ENCODE measurements around the gene PTH2.

The PTH2 gene

DNA sequence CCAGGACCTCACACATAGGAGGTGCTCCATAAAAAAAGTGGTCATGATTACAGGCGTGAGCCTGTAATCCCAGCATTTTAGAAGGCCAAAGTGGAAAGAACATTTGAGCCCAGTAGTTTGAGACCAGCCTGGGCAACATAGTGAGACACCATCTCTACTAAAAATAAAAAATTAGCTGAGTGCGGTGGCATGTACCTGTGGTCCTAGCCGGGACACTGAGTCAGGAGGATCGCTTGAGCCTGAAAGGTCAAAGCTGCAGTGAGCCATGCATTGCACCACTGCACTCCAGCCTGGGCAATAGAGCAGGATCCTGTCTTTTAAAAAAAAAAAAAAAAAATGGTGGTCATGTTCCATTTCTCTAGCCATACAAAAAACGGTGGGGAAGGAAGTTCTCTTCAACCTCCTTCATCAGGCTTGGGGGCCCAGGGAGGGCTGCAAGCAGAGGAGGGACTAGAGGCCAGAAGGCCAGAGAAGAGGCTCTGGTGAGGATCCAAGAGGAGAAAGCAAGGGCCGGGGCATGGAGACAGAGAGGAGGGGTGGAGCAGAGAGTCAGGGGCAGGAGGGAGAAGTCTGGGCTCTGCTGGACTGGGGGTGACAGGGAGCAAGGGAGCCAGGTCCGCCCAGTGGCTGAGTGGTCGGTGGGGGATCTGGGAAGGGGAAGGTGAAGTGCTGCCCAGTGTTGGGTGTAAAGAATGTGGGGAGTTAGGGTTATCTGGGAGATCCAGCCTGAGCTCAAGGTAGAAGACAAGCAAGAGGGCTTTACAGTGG, 26.3 kb downstream of the PTH2 start:
- peaks cover 3% of the 10 kb centered on the region for H3K4me1 ChIP-seq (ENCODE audit: control insufficient read depth, insufficient read depth, low read length)
- H3K27me3 ChIP-seq (ENCODE audit: control insufficient read depth, insufficient read depth, low read length), result no peaks in the 10 kb centered on the region
- H3K9me3 ChIP-seq (ENCODE audit: control insufficient read depth, insufficient read depth, low read length), result no peaks in the 10 kb centered on the region
- no peak overlapping the region for H3K4me3 ChIP-seq (ENCODE audit: low read length)
- no peaks in the 10 kb centered on the region for H3K36me3 ChIP-seq (ENCODE audit: control insufficient read depth, insufficient read depth, low read length)
- no peak for DNase-seq (ENCODE audit: low read depth, low spot score)
- H3K27ac ChIP-seq (ENCODE audit: low read length), result no peak overlapping the region
- no CpG with 5 or more reads among the region's 8 CpGs for WGBS (ENCODE audit: insufficient coverage, insufficient read length)

DNA sequence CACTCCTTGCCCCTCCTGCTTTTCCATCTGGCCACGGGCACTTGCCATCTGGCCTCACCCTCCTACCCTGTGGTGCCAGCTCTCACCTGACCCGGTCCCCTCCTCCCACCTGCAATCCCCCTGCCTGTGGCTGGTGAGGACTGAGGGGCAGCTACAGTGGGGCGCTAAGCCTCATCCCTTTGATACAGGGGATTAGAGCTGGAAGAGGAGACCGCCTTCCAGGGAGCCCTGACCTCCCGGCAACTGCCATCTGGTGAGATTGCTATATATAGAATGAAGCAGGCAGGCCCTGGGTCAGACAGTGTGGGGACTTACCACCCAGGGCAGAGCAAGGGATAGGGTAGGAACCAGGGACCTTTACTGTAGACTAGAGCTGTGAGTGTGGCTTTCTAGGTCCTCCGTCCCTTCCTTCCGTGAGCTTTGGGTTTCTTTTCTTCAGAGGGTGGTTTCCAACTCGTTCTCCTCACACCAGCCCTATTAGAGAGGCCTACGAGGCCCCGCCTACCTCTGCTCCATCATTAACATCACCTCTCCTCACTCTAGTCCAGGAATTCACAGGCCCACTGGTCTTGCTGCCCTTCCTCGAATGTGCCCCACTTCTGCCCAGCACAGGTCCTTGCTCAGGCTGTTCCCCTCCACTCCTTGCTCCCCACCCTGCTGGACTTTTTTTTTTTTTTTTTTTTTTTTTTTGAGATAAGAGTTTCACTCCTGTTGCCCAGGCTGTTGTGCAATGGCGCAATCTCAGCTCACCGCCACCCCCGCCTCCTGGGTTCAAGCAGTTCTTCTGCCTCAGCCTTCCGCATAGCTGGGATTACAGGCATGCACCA, 27.4 kb downstream of the PTH2 start:
- no peak for DNase-seq (ENCODE audit: low read depth, low spot score)
- Histone ChIP-seq H3K4me3 (ENCODE audit: low read length) (no peak overlapping the region), H3K27ac (ENCODE audit: low read length) (no peak overlapping the region), H3K9me3 (ENCODE audit: control insufficient read depth, insufficient read depth, low read length) (no peaks in the 10 kb centered on the region), H3K27me3 (ENCODE audit: control insufficient read depth, insufficient read depth, low read length) (no peaks in the 10 kb centered on the region), H3K4me1 (ENCODE audit: control insufficient read depth, insufficient read depth, low read length) (peaks cover 3% of the 10 kb centered on the region), H3K36me3 (ENCODE audit: control insufficient read depth, insufficient read depth, low read length) (no peaks in the 10 kb centered on the region)
- no CpG with 5 or more reads among the region's 15 CpGs for WGBS (ENCODE audit: insufficient coverage, insufficient read length)

DNA sequence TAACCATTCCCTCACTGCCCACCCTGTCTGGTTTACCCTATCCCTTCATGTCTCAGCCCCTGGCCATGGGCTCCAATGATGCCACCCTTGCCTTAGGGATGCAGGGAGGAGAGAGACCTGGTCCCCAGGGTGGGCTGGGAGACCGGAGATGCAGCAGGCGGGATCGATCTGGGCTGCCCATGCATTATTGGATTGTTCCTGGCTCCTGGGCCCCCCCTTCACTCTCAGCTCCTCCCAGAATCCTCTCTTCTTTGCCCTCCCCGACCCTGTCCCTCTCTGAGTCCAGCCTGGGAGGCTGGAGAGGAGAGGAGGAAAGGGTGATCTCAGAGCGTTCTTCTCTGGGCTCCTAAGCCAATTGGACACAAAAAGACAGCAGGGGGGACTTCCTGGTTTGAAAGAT, 29.4 kb downstream of the PTH2 start:
- peaks cover 3% of the 10 kb centered on the region for H3K4me1 ChIP-seq (ENCODE audit: control insufficient read depth, insufficient read depth, low read length)
- no peaks in the 10 kb centered on the region for H3K9me3 ChIP-seq (ENCODE audit: control insufficient read depth, insufficient read depth, low read length)
- no peaks in the 10 kb centered on the region for H3K27me3 ChIP-seq (ENCODE audit: control insufficient read depth, insufficient read depth, low read length)
- no peak overlapping the region for H3K4me3 ChIP-seq (ENCODE audit: low read length)
- H3K36me3 ChIP-seq (ENCODE audit: control insufficient read depth, insufficient read depth, low read length), result no peaks in the 10 kb centered on the region
- H3K27ac ChIP-seq (ENCODE audit: low read length), result no peak overlapping the region
- no peak for DNase-seq (ENCODE audit: low read depth, low spot score)
- no CpG with 5 or more reads among the region's 5 CpGs for whole genome bisulfite sequencing (ENCODE audit: insufficient coverage, insufficient read length)

- no CpG with 5 or more reads among the region's 14 CpGs for WGBS (ENCODE audit: insufficient coverage, insufficient read length)
- no peaks in the 10 kb centered on the region for H3K27me3 ChIP-seq (ENCODE audit: control insufficient read depth, insufficient read depth, low read length)
- H3K4me3 ChIP-seq (ENCODE audit: low read length), result no peak overlapping the region
- H3K9me3 ChIP-seq (ENCODE audit: control insufficient read depth, insufficient read depth, low read length), result no peaks in the 10 kb centered on the region
- peak; percentile 72 for DNase-seq (ENCODE audit: low read depth, low spot score)
- H3K36me3 ChIP-seq (ENCODE audit: control insufficient read depth, insufficient read depth, low read length), result no peaks in the 10 kb centered on the region
- no peaks in the 10 kb centered on the region; the same call in 1 of the 2 replicates for H3K4me1 ChIP-seq (ENCODE audit: control insufficient read depth, insufficient read depth, low read length)
- no peak overlapping the region for H3K27ac ChIP-seq (ENCODE audit: low read length)
Measured at GRCh38 chr19:49391581-49392399, 31.5 kb downstream of the PTH2 start.

DNA sequence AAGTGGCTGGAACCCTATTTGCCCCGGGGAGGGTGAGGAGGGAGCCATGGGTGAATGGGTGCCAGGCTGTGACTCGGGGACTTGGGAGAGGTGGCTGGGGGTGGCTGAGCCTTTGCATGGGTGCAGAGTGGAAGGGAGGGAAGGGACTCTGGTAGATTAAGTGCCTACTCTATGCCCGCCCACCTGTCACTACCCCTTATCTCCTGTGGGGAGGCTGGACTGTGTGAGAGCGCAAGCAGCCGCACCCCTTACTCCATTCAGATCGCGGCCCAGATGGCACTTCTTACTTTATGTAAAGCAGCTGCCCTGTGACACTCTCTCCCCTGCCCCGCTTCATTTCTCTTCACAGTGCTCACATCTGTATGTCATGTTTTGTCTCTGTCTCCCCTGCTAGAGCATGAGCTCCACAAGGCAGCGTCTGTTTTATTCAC, 32.3 kb downstream of the PTH2 start:
- DNase-seq (ENCODE audit: low read depth, low spot score), result no peak
- no CpG with 5 or more reads among the region's 9 CpGs for WGBS (ENCODE audit: insufficient coverage, insufficient read length)
- Histone ChIP-seq H3K36me3 (ENCODE audit: control insufficient read depth, insufficient read depth, low read length) (no peaks in the 10 kb centered on the region), H3K27me3 (ENCODE audit: control insufficient read depth, insufficient read depth, low read length) (no peaks in the 10 kb centered on the region), H3K4me1 (ENCODE audit: control insufficient read depth, insufficient read depth, low read length) (no peaks in the 10 kb centered on the region; the same call in 1 of the 2 replicates), H3K4me3 (ENCODE audit: low read length) (no peak overlapping the region), H3K27ac (ENCODE audit: low read length) (no peak overlapping the region), H3K9me3 (ENCODE audit: control insufficient read depth, insufficient read depth, low read length) (no peaks in the 10 kb centered on the region)

GRCh38 chr19:49390131-49390928, 32.9 kb downstream of the PTH2 start:
- Histone ChIP-seq H3K4me1 (ENCODE audit: control insufficient read depth, insufficient read depth, low read length) (no peaks in the 10 kb centered on the region; the same call in 1 of the 2 replicates), H3K4me3 (ENCODE audit: low read length) (no peak overlapping the region), H3K36me3 (ENCODE audit: control insufficient read depth, insufficient read depth, low read length) (no peaks in the 10 kb centered on the region), H3K9me3 (ENCODE audit: control insufficient read depth, insufficient read depth, low read length) (no peaks in the 10 kb centered on the region), H3K27ac (ENCODE audit: low read length) (no peak overlapping the region), H3K27me3 (ENCODE audit: control insufficient read depth, insufficient read depth, low read length) (no peaks in the 10 kb centered on the region)
- no CpG with 5 or more reads among the region's 26 CpGs for whole genome bisulfite sequencing (ENCODE audit: insufficient coverage, insufficient read length)
- no peak for DNase-seq (ENCODE audit: low read depth, low spot score)

DNA sequence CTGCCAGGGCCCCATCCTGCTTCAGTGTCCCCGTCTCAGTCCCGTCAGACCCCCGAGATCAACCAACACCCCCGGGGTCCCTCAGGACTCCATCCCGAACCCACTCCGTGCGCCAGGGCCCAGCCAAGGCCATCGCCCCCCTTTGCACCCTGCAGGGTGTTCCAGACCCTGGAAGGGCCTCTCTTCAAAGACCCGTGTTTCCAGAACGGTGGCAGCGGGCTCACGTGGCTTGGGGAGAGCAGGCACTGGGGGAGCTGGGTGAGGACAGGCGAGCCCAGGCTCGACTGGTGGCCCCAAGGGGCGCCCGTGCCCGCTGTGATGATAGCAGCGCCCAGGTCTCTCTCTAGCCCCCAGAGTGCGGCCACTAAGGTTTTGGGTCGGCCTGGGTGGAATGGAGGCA, 33.8 kb downstream of the PTH2 start:
- no peaks in the 10 kb centered on the region for H3K36me3 ChIP-seq (ENCODE audit: control insufficient read depth, insufficient read depth, low read length)
- H3K27ac ChIP-seq (ENCODE audit: low read length), result no peak overlapping the region
- H3K4me3 ChIP-seq (ENCODE audit: low read length), result no peak overlapping the region
- H3K4me1 ChIP-seq (ENCODE audit: control insufficient read depth, insufficient read depth, low read length), result no peaks in the 10 kb centered on the region; the same call in 1 of the 2 replicates
- DNase-seq (ENCODE audit: low read depth, low spot score), result no peak
- no peaks in the 10 kb centered on the region for H3K27me3 ChIP-seq (ENCODE audit: control insufficient read depth, insufficient read depth, low read length)
- no CpG with 5 or more reads among the region's 20 CpGs for WGBS (ENCODE audit: insufficient coverage, insufficient read length)
- no peaks in the 10 kb centered on the region for H3K9me3 ChIP-seq (ENCODE audit: control insufficient read depth, insufficient read depth, low read length)

DNA sequence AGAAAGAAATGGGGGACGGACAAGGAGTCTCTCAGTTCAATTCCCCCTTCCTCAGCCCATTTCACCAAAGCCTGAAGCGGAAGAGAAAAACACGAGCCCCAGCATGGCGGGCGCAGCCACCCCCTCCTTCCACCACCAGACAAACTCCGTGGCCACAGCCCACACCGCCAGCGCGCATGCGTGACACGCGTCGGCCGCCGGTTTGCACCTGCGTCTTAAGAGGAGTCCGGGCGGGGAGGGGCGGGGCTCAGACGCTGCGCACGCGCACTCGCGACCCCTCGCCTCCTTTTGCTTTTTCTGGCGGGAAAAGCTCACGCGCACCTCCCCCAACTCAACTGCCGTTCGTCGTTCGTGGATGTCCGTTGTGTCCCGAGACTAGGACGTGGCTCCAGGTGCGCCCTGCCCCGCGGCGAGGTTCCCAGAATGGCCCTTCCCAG, 35.3 kb downstream of the PTH2 start, which contains the start of gene KASH5:
KASH5 (plus strand) TSS at position 314 of the 437 bp plus-strand sequence. CDS start 2,635 bp downstream, outside the sequence.
- Histone ChIP-seq H3K4me3 (ENCODE audit: low read length) (no peak within 1 kb of the TSS), H3K27me3 (ENCODE audit: control insufficient read depth, insufficient read depth, low read length) (no peaks in the 10 kb centered on the region), H3K9me3 (ENCODE audit: control insufficient read depth, insufficient read depth, low read length) (no peaks in the 10 kb centered on the region), H3K4me1 (ENCODE audit: control insufficient read depth, insufficient read depth, low read length) (no peaks in the 10 kb centered on the region; the same call in 1 of the 2 replicates), H3K36me3 (ENCODE audit: control insufficient read depth, insufficient read depth, low read length) (no peaks in the 10 kb centered on the region), H3K27ac (ENCODE audit: low read length) (no peak within 1 kb of the TSS)
- WGBS (ENCODE audit: insufficient coverage, insufficient read length), result no CpG with 5 or more reads among the region's 40 CpGs
- DNase-seq (ENCODE audit: low read depth, low spot score), result no peak

DNA sequence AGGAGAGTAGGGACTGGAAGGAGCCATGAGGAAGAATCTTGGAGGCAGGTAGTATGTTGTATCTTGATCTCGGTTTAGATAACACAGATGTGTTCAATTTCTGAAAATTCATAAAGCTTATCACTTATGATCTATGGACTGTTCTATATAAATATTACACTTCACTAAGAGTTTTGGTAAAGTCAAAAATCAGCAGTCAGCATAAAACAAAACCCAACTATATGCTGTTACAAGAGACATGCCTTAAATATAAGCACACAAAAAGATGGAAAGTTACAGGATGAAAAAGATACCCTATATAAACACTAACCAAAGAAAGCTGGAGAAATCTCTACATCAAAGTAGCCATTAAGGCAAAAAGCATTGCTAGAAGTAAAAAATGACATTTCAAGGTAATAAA, 39.6 kb downstream of the PTH2 start:
- H3K9me3 ChIP-seq (ENCODE audit: control insufficient read depth, insufficient read depth, low read length), result no peaks in the 10 kb centered on the region
- no peak overlapping the region for H3K4me3 ChIP-seq (ENCODE audit: low read length)
- H3K27ac ChIP-seq (ENCODE audit: low read length), result no peak overlapping the region
- no CpG with 5 or more reads among the region's 1 CpG for WGBS (ENCODE audit: insufficient coverage, insufficient read length)
- H3K36me3 ChIP-seq (ENCODE audit: control insufficient read depth, insufficient read depth, low read length), result no peaks in the 10 kb centered on the region
- no peak for DNase-seq (ENCODE audit: low read depth, low spot score)
- no peaks in the 10 kb centered on the region for H3K27me3 ChIP-seq (ENCODE audit: control insufficient read depth, insufficient read depth, low read length)
- no peaks in the 10 kb centered on the region; the same call in 1 of the 2 replicates for H3K4me1 ChIP-seq (ENCODE audit: control insufficient read depth, insufficient read depth, low read length)
